AG04450 (cell line): ENCODE data around the gene LAMA5. TPM values are rescaled to one million over a fixed set of nuclear protein-coding genes. Genes with fewer than 3 reads are reported as not detected.
A peak's percentile ranks its signal among the peaks of the same experiment; 100 is the strongest.

Experiments
- CTCF ChIA-PET: fragments of 300-600, 350-600 bp; formaldehyde crosslinking; extraction: SDS; loops from one replicate; lab custom pipeline; 2022; ENCODE audit warnings: antibody characterized with exemption, inconsistent platforms; lab: Charles Lee
- POLR2A ChIA-PET: fragments of 350-600 bp; formaldehyde crosslinking; extraction: SDS; loops from one replicate; lab custom pipeline; 2021; ENCODE audit warnings: antibody characterized with exemption, inconsistent platforms; lab: Yijun Ruan, JAX
- DNase-seq: peaks from one replicate; pipeline ENCODE4 v3.0.0-alpha.2; 2011; ENCODE audit warnings: low read depth, low spot score
- H3K27ac ChIP-seq: one replicate; pipeline ENCODE4 v1.5.1; 2012; ENCODE audit warnings: low read depth, low read length, control low read depth
- H3K27me3 ChIP-seq: one replicate; pipeline ENCODE4 v1.6.0; 2012; ENCODE audit warnings: low read length; ENCODE audit not compliant: control insufficient read depth, insufficient read depth
- H3K4me3 ChIP-seq: 2 replicates; pipeline ENCODE4 v1.5.1; 2011; ENCODE audit warnings: mild to moderate bottlenecking, low read depth, low read length, control low read depth
- H3K9me3 ChIP-seq: 2 replicates; pipeline ENCODE4 v1.5.1; 2012; ENCODE audit warnings: low read length; ENCODE audit not compliant: control insufficient read depth, insufficient read depth
- CTCF ChIP-seq: IDR thresholded peaks from 2 replicates; pipeline ENCODE4 v1.5.1; 2011; ENCODE audit warnings: low read depth, low read length, control low read depth, inconsistent platforms
- polyA plus RNA-seq: library from polyadenylated mRNA; depleted of rRNA; stranded (reverse); fragments of >200 nt; gene quantifications from 2 replicates; pipeline ENCODE4 v1.2.3, GENCODE V29; 2011

Gene LAMA5
- polyA plus RNA-seq, 1 experiment, result 1.9 TPM

DNA sequence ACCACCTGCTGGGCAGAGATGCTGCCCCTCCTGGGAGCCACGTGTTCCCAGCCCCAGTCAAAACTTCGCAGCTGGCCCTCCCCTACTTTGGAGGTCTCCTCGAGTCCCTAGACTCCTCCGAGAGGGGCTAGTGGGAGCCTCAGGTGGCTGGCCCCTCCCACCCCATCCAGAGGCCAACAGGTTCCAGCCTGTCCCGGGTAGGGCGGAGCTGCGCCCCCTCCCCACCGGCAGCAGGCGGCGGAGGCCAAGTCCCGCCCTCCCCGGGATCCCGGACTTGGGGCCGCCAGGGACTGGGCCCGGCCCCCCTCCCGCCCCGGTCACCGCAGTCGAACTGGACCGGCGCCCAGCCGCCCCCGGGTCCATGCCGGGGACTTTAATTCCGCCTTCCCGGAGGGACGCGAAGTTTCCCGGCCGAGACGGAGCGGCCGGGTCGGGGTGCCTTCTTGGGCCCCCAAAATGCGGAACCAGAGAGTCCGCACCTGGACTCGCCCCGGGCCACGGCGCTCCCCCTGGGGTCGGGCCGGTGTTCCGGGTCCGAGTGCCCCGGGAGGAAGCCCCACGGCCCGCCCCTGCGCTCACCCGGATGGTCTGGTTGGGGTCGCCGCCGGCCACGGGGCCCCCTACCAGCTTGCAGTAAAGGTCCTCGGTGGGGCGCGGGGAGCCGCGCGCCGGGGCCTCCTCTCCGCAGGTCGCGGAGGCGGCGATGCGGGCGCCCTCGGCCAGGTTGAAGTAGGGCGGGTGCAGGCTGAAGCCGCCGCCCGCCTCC, 559 bp downstream of the LAMA5 start:
- ChIA-PET POLR2A (no interaction called here), CTCF (interaction anchor here (1.8 kb wide), 1 partner anchor 16 kb away, joined by 5 read pairs; no protein-coding TSS in a partner anchor)
- DNase-seq, result no peak
- Histone ChIP-seq H3K27me3 (no peaks in the 10 kb centered on the region), H3K27ac (no peak overlapping the region), H3K9me3 (no peaks in the 10 kb centered on the region; the same call in 1 of the 2 replicates), H3K4me3 (peak overlapping the region; percentile 62)
- no peak for TF ChIP-seq CTCF

DNA sequence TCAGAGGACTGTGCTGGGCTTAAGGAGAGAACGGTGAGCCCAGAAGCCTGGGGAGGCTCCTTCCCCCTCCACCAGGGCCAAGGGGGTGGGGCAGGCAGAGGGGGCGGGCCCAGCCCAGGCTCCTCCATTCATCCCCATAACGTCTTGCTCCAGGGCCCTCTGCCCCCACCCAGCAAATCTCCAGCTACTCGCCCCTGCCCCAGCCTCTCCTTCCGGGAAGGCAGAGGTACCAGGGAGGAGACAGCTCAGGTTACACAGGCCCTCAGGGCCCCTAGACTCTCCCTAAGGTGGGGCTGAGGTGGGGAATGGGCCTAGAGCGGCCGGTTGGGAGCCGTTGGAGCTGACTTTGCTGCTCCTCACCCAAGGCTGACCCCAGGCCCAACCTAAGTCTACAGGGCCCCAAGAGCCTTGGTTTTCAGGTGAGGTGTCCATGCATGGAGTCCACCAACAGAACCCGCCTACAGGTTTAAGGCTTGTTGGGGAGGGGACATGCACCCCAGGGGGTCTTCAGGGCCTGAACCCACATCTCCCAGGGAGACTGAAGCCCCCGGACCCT, 1.2 kb downstream of the LAMA5 start:
- no peaks in the 10 kb centered on the region; the same call in 1 of the 2 replicates for H3K9me3 ChIP-seq
- H3K4me3 ChIP-seq, result peak overlapping the region; percentile 62
- DNase-seq, result no peak
- ChIA-PET CTCF (interaction anchor here (0.6 to 1.8 kb wide), 3 partner anchors 10 to 21 kb away, joined by 4 to 5 read pairs (median 5); no protein-coding TSS in a partner anchor), POLR2A (interaction anchor here (0.8 to 0.9 kb wide), 2 partner anchors 9 kb away, joined by 3 to 5 read pairs; no protein-coding TSS in a partner anchor)
- no peak overlapping the region for H3K27ac ChIP-seq
- H3K27me3 ChIP-seq, result no peaks in the 10 kb centered on the region
- TF ChIP-seq CTCF, result no peak

DNA sequence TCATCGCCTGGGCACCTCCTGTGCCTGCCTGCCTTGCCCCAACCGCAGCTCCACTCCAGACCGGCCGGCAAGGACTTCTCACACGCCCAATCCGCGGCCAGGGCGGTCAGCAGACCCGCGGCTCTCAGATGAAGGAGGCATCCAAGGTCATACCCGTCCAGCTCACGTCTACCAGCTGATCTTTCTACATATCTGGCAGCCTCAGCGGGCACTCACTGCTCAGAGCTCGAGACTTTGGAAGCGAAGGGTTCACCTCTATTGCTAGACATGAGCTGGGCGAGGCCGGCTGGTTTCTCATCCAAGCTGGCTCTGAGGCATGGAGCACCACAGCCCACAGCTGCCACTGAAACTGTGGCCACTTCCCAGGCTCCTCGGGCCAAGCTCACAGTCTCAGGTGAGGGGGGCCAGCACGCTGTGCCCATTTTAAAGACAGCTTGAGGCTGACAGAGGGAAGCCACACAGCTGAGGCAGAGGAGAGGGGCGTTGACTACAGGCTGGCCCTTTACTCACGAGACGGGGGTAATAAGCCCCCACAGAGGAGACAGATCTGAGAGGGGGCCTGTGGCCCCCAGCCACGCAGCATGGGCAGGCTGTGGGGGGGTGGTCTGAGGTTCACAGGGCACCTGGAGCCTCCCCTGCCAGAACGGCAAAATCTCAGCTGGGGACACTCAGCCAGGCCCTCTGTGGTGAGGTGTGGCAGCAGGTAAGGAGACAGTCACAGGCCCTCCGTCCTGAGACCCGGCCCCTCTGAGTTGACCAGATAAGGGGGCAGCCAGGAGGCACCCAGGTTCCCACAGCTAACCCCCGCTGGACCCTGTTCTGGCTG, 2.0 kb downstream of the LAMA5 start:
- Histone ChIP-seq H3K27ac (no peak overlapping the region), H3K4me3 (no peak overlapping the region), H3K27me3 (no peaks in the 10 kb centered on the region), H3K9me3 (no peaks in the 10 kb centered on the region; the same call in 1 of the 2 replicates)
- DNase-seq, result no peak
- POLR2A ChIA-PET, result interaction anchor here (0.8 to 1.1 kb wide), 3 partner anchors 9 to 62 kb away, joined by 3 to 5 read pairs (median 3); no protein-coding TSS in a partner anchor
- TF ChIP-seq CTCF, result no peak
- CTCF ChIA-PET, result interaction anchor here (0.6 to 1.8 kb wide), 4 partner anchors 10 to 63 kb away, joined by 4 to 5 read pairs (median 4); no protein-coding TSS in a partner anchor

GRCh38 chr20:62363920-62364851, 2.9 kb downstream of the LAMA5 start:
- no peaks in the 10 kb centered on the region; the same call in 1 of the 2 replicates for H3K9me3 ChIP-seq
- CTCF ChIA-PET, result interaction anchor here (1.3 to 1.4 kb wide), 2 partner anchors 11 to 62 kb away, joined by 4 to 5 read pairs; no protein-coding TSS in a partner anchor
- no peak overlapping the region for H3K27ac ChIP-seq
- no peak for DNase-seq
- POLR2A ChIA-PET, result interaction anchor here (1.1 kb wide), 1 partner anchor 61 kb away, joined by 3 read pairs; no protein-coding TSS in a partner anchor
- H3K4me3 ChIP-seq, result no peak overlapping the region
- no peak for TF ChIP-seq CTCF
- no peaks in the 10 kb centered on the region for H3K27me3 ChIP-seq
